Mucosa of rectum (tissue), 2 donors: ENCODE data around the gene SLC39A9.

Experiments used
- H3K27ac ChIP-seq, 2 donors: one replicate each; pipeline ENCODE4 v1.7.0; 2013; ENCODE audit warnings: inconsistent platforms in 2 of 2, low read depth in 2 of 2, low read length in 2 of 2
- H3K27me3 ChIP-seq, 2 donors: one replicate each; pipeline ENCODE4 v1.7.0; 2013; ENCODE audit warnings: low read length in 2 of 2; ENCODE audit not compliant: control insufficient read depth in 2 of 2, insufficient read depth in 2 of 2
- H3K36me3 ChIP-seq, 2 donors: one replicate each; pipeline ENCODE4 v1.7.0; 2013; ENCODE audit warnings: low read length in 2 of 2; ENCODE audit not compliant: control insufficient read depth in 2 of 2, insufficient read depth in 2 of 2
- H3K4me1 ChIP-seq, 2 donors: one replicate each; pipeline ENCODE4 v1.7.0; 2013; ENCODE audit warnings: low read length in 2 of 2, mild to moderate bottlenecking in 1 of 2; ENCODE audit not compliant: control insufficient read depth in 2 of 2, insufficient read depth in 2 of 2
- H3K4me3 ChIP-seq, 2 donors: one replicate each; pipeline ENCODE4 v1.7.0; 2013; ENCODE audit warnings: low read length in 2 of 2
- H3K9ac ChIP-seq, 2 donors: one replicate each; pipeline ENCODE4 v1.7.0; 2013; ENCODE audit warnings: low read length in 2 of 2, low read depth in 1 of 2, mild to moderate bottlenecking in 1 of 2
- H3K9me3 ChIP-seq, 2 donors: one replicate each; pipeline ENCODE4 v1.7.0; 2013; ENCODE audit warnings: low read length in 2 of 2; ENCODE audit not compliant: control insufficient read depth in 2 of 2
- donor health status: healthy.
- donor health status: Normal muscosa, but diverticular disease.

Gene SLC39A9

GRCh38 chr14:69505338-69506240, 107.1 kb downstream of the SLC39A9 start:
- H3K27ac ChIP-seq = no peak overlapping the region
- H3K27me3 ChIP-seq = no peaks in the 10 kb centered on the region
- no peak overlapping the region for H3K9ac ChIP-seq
- no peaks in the 10 kb centered on the region for H3K4me1 ChIP-seq
- no peak overlapping the region for H3K4me3 ChIP-seq
- H3K9me3 ChIP-seq = no peaks in the 10 kb centered on the region
- no peaks in the 10 kb centered on the region for H3K36me3 ChIP-seq

- Histone ChIP-seq H3K36me3 (no peaks in the 10 kb centered on the region), H3K27me3 (no peaks in the 10 kb centered on the region), H3K4me1 (no peaks in the 10 kb centered on the region), H3K9me3 (no peaks in the 10 kb centered on the region), H3K27ac (no peak overlapping the region), H3K9ac (no peak overlapping the region), H3K4me3 (no peak overlapping the region)
Measured at GRCh38 chr14:69506241-69506595, 107.7 kb downstream of the SLC39A9 start.
